ENCODE measurements around the gene SCUBE3. TPM values are rescaled to one million over a fixed set of nuclear protein-coding genes. Genes with fewer than 3 reads are reported as not detected.

The SCUBE3 gene
- total RNA-seq, 1 donor from 2014 or later = 0.56 TPM

DNA sequence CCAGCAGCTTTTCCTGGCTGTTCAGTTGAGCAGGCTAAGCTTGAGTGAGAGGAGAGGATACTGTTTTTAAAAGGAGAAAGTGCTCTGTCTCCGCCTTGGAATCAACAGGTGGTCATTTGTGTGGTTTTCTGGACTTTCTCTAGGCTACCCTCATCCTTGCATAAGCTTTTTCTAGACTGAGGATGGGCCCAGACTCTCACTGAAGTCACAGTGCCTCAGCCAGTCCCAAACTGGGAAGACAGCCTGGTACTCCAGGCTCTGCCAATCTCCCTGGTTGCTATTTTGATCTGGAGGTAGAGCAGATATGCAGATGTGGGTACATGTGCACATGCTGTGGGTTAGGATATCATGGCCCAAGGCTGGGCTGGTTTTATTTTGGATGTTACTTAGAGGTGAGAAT, 7.0 kb downstream of the SCUBE3 start:
- DNase-seq (no peak), ATAC-seq (no peak)
- Histone ChIP-seq H3K27ac (no peak overlapping the region), H3K4me1 (peaks cover 5% of the 10 kb centered on the region), H3K4me3 (no peak overlapping the region), H3K9me3 (no peaks in the 10 kb centered on the region), H3K27me3 (ENCODE audit: low read depth) (peaks cover 7% of the 10 kb centered on the region), H3K36me3 (no peaks in the 10 kb centered on the region)
- TF ChIP-seq, protein P1, sequence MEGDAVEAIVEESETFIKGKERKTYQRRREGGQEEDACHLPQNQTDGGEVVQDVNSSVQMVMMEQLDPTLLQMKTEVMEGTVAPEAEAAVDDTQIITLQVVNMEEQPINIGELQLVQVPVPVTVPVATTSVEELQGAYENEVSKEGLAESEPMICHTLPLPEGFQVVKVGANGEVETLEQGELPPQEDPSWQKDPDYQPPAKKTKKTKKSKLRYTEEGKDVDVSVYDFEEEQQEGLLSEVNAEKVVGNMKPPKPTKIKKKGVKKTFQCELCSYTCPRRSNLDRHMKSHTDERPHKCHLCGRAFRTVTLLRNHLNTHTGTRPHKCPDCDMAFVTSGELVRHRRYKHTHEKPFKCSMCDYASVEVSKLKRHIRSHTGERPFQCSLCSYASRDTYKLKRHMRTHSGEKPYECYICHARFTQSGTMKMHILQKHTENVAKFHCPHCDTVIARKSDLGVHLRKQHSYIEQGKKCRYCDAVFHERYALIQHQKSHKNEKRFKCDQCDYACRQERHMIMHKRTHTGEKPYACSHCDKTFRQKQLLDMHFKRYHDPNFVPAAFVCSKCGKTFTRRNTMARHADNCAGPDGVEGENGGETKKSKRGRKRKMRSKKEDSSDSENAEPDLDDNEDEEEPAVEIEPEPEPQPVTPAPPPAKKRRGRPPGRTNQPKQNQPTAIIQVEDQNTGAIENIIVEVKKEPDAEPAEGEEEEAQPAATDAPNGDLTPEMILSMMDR (IDR thresholded peaks at IDR 0.05) = no peak
- intact Hi-C loops (cut with DNase I) = no loop called here

DNA sequence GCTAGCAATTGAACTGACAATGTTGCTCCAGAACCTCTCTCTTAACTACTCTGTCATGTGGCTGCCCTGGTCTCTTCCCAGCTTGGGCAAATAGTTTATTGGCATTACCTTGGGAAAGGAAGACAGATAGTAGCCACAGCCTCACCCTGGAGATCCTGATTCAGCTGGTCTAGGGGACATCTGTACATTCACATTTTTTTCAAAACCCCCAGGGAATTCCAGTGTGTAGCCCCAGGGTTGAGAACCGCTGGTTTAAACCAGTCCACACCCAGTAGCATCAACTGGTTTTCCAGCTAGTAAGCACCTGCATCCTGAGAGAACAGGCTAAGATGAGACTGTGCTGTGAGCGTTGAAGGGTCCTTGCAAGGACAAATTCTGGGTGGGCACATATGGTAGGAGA, 9.6 kb downstream of the SCUBE3 start:
- H3K4me1 ChIP-seq = no peaks in the 10 kb centered on the region
- intact Hi-C loops (cut with DNase I) = no loop called here
- H3K27me3 ChIP-seq (ENCODE audit: low read depth) = no peaks in the 10 kb centered on the region
- no peaks in the 10 kb centered on the region for H3K36me3 ChIP-seq
- DNase-seq = no peak
- H3K4me3 ChIP-seq = no peak overlapping the region
- H3K27ac ChIP-seq = no peak overlapping the region
- H3K9me3 ChIP-seq = no peaks in the 10 kb centered on the region
- TF ChIP-seq, protein P1 (IDR thresholded peaks at IDR 0.05) = no peak
- no peak for ATAC-seq

DNA sequence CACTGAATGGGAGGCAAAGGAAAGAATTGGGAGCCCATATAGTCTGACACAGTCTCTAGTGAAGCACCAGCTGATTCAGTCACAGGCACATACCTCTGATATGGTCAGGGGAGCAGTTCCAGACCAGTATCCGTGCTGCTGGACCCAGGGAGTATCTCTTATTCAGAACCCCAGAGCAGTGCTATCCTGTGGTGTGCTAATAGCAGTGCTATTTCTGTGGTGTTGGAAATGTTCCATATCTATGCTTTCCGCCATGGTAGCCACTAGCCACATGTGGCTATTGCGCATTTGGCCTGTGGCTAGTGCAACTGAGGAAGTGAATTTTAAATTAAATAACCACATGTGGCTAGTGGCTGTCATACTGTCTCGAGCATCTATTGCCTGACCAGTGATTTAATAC, 11.0 kb downstream of the SCUBE3 start:
- TF ChIP-seq, protein P1 (IDR thresholded peaks at IDR 0.05) = no peak
- no peak for DNase-seq
- ATAC-seq = no peak
- Histone ChIP-seq H3K9me3 (no peaks in the 10 kb centered on the region), H3K4me1 (no peaks in the 10 kb centered on the region), H3K36me3 (no peaks in the 10 kb centered on the region), H3K27ac (no peak overlapping the region), H3K27me3 (ENCODE audit: low read depth) (no peaks in the 10 kb centered on the region), H3K4me3 (no peak overlapping the region)
- intact Hi-C loops (cut with DNase I) = no loop called here

DNA sequence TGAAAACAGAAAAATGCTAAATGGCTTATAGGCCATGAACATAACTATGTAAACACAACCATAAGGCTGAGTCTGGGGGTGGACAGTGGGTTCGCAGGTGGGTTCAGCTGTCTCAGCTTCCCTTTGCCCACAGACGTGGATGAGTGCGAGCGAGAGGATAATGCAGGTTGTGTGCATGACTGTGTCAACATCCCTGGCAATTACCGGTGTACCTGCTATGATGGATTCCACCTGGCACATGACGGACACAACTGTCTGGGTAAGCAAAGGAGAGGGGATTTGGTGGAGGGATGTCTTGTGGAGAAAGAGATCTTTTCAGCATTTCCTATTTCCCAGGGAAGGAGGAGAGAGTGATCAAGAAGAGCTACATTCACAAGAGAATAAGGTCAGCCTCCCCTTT, 14.7 kb downstream of the SCUBE3 start:
- Histone ChIP-seq H3K4me3 (no peak overlapping the region), H3K36me3 (no peaks in the 10 kb centered on the region), H3K27me3 (ENCODE audit: low read depth) (no peaks in the 10 kb centered on the region), H3K27ac (no peak overlapping the region), H3K9me3 (no peaks in the 10 kb centered on the region), H3K4me1 (peaks cover 7% of the 10 kb centered on the region)
- DNase-seq = no peak
- intact Hi-C loops (cut with DNase I) = no loop called here
- TF ChIP-seq, protein P1 (IDR thresholded peaks at IDR 0.05) = no peak
- ATAC-seq = no peak

DNA sequence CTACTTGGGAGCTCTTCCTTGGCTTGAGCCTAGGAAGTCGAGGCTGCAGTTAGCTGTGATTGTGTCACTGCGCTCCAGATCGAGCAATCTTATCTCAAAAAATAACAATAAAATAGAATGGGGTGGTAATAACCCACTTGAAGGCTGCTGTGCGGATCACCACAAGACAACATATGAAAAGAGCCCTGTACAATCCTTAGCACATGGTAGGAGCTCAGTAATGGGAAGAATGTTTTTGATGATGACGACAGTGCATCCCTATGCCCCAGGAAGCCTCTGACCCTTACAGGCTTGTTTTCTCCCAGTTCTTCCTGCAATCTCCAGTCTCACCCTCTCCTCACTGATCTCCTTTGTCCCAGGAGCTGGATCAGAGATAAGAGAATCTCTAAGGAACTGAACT, 15.5 kb downstream of the SCUBE3 start:
- no peaks in the 10 kb centered on the region for H3K36me3 ChIP-seq
- H3K9me3 ChIP-seq = no peaks in the 10 kb centered on the region
- peaks cover 7% of the 10 kb centered on the region for H3K4me1 ChIP-seq
- TF ChIP-seq, protein P1 (IDR thresholded peaks at IDR 0.05) = no peak
- DNase-seq (no peak), ATAC-seq (no peak)
- no peak overlapping the region for H3K4me3 ChIP-seq
- intact Hi-C loops (cut with DNase I) = no loop called here
- H3K27me3 ChIP-seq (ENCODE audit: low read depth) = no peaks in the 10 kb centered on the region
- no peak overlapping the region for H3K27ac ChIP-seq

DNA sequence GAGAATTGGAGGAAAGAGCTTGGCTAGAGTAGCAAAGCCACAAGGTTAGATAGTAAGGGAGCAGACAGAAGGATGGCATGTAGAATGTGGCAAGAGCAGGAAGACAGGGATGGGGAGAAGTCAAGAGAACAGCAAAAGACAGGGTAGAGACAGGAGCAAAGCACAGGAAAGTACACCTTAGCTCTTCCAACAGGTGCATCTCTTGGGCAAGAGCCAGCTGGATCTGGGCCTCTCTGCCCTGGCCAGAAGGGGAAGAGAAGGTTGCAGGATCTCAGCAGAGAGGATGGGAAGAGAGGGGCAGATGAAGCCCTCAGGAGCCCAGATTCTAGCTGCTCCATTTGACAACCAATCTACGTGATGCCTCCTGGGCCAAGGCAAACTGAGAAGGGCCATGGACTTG, 16.7 kb downstream of the SCUBE3 start:
- ATAC-seq = no peak
- TF ChIP-seq, protein P1 (IDR thresholded peaks at IDR 0.05) = no peak
- H3K4me3 ChIP-seq = no peak overlapping the region
- no peaks in the 10 kb centered on the region for H3K27me3 ChIP-seq (ENCODE audit: low read depth)
- no peaks in the 10 kb centered on the region for H3K36me3 ChIP-seq
- H3K27ac ChIP-seq = no peak overlapping the region
- H3K4me1 ChIP-seq = peaks cover 7% of the 10 kb centered on the region
- H3K9me3 ChIP-seq = no peaks in the 10 kb centered on the region
- DNase-seq = no peak
- intact Hi-C loops (cut with DNase I) = no loop called here

Measured in lower lobe of right lung (tissue), 2 donors.